CD4-positive, alpha-beta T cell (primary cell): ENCODE results near the gene NOTCH3. TPM values are rescaled to one million over a fixed set of nuclear protein-coding genes. Genes with fewer than 3 reads are reported as not detected.

Source experiments
- ATAC-seq: fragments of 200-7000 bp; cut with Tn5 transposase; one replicate; pipeline ENCODE4 v1.10.0; 2022; ENCODE audit warnings: mild to moderate bottlenecking; ENCODE audit not compliant: poor library complexity
- CTCF ChIA-PET: fragments of 350-600 bp; sonication (Branson Sonifier 250); formaldehyde crosslinking; loops from one replicate; lab custom pipeline; 2021; ENCODE audit warnings: antibody characterized with exemption, inconsistent platforms; lab: Charles Lee
- POLR2A ChIA-PET: fragments of 350-600 bp; sonication (Branson Sonifier 250); formaldehyde crosslinking; loops from one replicate; lab custom pipeline; 2021; ENCODE audit warnings: antibody characterized with exemption, inconsistent platforms; lab: Charles Lee
- DNase-seq, 14 experiments: peaks; one replicate each; pipeline ENCODE4 v3.0.0-alpha.2; 2013 to 2020; ENCODE audit warnings: mixed read lengths in 2 of 14
- H3K27ac ChIP-seq, 2 donors: one replicate each; pipeline versions ENCODE4 v1.5.1 to v1.7.0; 2013; ENCODE audit warnings: low read length in 2 of 2, low read depth in 1 of 2, mild to moderate bottlenecking in 1 of 2
- H3K27me3 ChIP-seq, 2 experiments: 1 replicate in 1 of 2; 2 replicates in 1 of 2; pipeline versions ENCODE4 v1.6.1 to v1.7.0; 2013; ENCODE audit warnings: low read length in 2 of 2, control low read depth in 1 of 2, mild to moderate bottlenecking in 1 of 2, moderate library complexity in 1 of 2; ENCODE audit not compliant: insufficient read depth in 2 of 2, control insufficient read depth in 1 of 2
- H3K36me3 ChIP-seq: one replicate; pipeline ENCODE4 v1.6.1; 2013; ENCODE audit warnings: low read length, control low read depth; ENCODE audit not compliant: insufficient read depth
- H3K4me1 ChIP-seq: one replicate; pipeline ENCODE4 v1.6.1; 2013; ENCODE audit warnings: low read length, control low read depth; ENCODE audit not compliant: insufficient read depth
- H3K4me3 ChIP-seq: one replicate; pipeline ENCODE4 v1.5.1; 2013; ENCODE audit warnings: mild to moderate bottlenecking, low read length, moderate library complexity
- H3K9me3 ChIP-seq, 2 experiments: 1 replicate in 1 of 2; 2 replicates in 1 of 2; pipeline versions ENCODE4 v1.6.1 to v1.7.0; 2013; ENCODE audit warnings: low read length in 2 of 2, mild to moderate bottlenecking in 2 of 2, control low read depth in 1 of 2, moderate library complexity in 1 of 2; ENCODE audit not compliant: control insufficient read depth in 1 of 2, insufficient read depth in 1 of 2
- H3K27ac Mint-ChIP-seq: one replicate; pipeline ENCODE4 v1.8.0; 2020; ENCODE audit warnings: mixed read lengths
- H3K27me3 Mint-ChIP-seq: one replicate; pipeline ENCODE4 v1.8.0; 2021; ENCODE audit warnings: mixed read lengths
- H3K36me3 Mint-ChIP-seq: one replicate; pipeline ENCODE4 v1.8.0; 2021; ENCODE audit warnings: low read depth, mixed read lengths
- H3K4me1 Mint-ChIP-seq: one replicate; pipeline ENCODE4 v1.8.0; 2021; ENCODE audit warnings: low read depth, mixed read lengths
- H3K4me3 Mint-ChIP-seq: one replicate; pipeline ENCODE4 v1.8.0; 2020; ENCODE audit warnings: mild to moderate bottlenecking, mixed read lengths
- H3K9me3 Mint-ChIP-seq: one replicate; pipeline ENCODE4 v1.8.0; 2020; ENCODE audit warnings: mixed read lengths
- CTCF ChIP-seq: fragments of 200-600 bp; IDR thresholded peaks from one replicate; pipeline ENCODE4 v1.8.0; 2022; ENCODE audit warnings: antibody characterized with exemption, mild to moderate bottlenecking
- intact Hi-C, 2 experiments: fragments of 100-400 bp; cut with DNase I in 1 of 2; cut with micrococcal nuclease in 1 of 2; formaldehyde crosslinking; loops; one replicate each; pipeline versions ENCODE4 v1.15.1 to v1.9.0; 2023 to 2025; cut with DNase I, micrococcal nuclease
- polyA plus RNA-seq, 2 donors: library from polyadenylated mRNA; unstranded; fragments of 120-200 nt; gene quantifications; one replicate each; pipeline ENCODE4 v1.2.1, GENCODE V29; 2013
- total RNA-seq, 174 experiments: library from RNA in 2 of 174; stranded (reverse) in 2 of 174; gene quantifications; one replicate each; pipeline ENCODE4 v1.2.3 and lab custom pipeline; 2021 to 2026

NOTCH3 gene
- not detected for total RNA-seq
- 0.03 TPM for polyA plus RNA-seq (2013, experiment 1 of 2)
- 2.6 TPM for polyA plus RNA-seq (2013, experiment 2 of 2)
- 0 to 1.7 (median 0.07) reads per million in 172 experiments for total RNA-seq (lab: John Stamatoyannopoulos, UW)

GRCh38 chr19:15200553-15201364 is at the start of gene NOTCH3:
Gene NOTCH3 (minus strand): TSS chr19:15200995. CDS start chr19:15200905, 90 bp downstream.
- ATAC-seq: peak; percentile 19
- CTCF ChIA-PET: no interaction called here
- peak within 1 kb of the TSS; percentile 29 for H3K4me3 ChIP-seq

DNA sequence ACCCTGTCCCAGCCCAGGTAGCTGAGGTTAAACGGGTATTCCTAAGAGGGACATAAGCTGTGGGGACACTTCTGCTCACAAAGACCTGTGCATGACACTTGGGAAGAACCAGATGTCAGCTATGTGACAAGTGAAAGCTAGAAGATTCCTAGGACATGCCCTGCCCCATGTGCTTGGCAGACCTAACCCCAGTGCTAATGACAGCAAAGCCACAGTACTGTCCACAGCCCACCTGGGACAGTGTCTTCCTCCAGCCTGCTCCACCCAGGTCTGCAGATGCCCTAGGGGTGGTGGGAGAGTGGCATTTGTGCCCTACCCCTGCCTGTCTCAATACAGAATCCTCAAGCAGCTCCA is 49.8 kb upstream of the NOTCH3 start:
- Mint-ChIP-seq H3K27ac (no peak overlapping the region), H3K4me3 (no peak overlapping the region), H3K9me3 (no peaks in the 10 kb centered on the region), H3K4me1 (no peaks in the 10 kb centered on the region), H3K36me3 (peaks cover 85% of the 10 kb centered on the region), H3K27me3 (no peaks in the 10 kb centered on the region)
- no peaks in the 10 kb centered on the region for H3K27me3 ChIP-seq
- ChIA-PET POLR2A (interaction anchor here (0.5 to 1.5 kb wide), 2 partner anchors 18 to 82 kb away, joined by 3 to 4 read pairs; partner anchors contain the start of gene EPHX3), CTCF (no interaction called here)
- no peaks in the 10 kb centered on the region for H3K9me3 ChIP-seq
- ATAC-seq: no peak
- no peak overlapping the region for H3K27ac ChIP-seq
- peaks cover 98% of the 10 kb centered on the region for H3K36me3 ChIP-seq
- TF ChIP-seq CTCF: no peak
- H3K4me3 ChIP-seq: no peak overlapping the region
- H3K4me1 ChIP-seq: no peaks in the 10 kb centered on the region
- no peak for DNase-seq
- intact Hi-C loops: no loop called here

More at GRCh38 chr19:15200553-15201364, at the start of gene NOTCH3:
- Mint-ChIP-seq H3K4me1 (peaks cover 23% of the 10 kb centered on the region), H3K9me3 (no peaks in the 10 kb centered on the region), H3K36me3 (no peaks in the 10 kb centered on the region), H3K27me3 (peaks cover 66% of the 10 kb centered on the region), H3K27ac (no peak within 1 kb of the TSS), H3K4me3 (peak within 1 kb of the TSS; percentile 66)
- peaks cover 11% of the 10 kb centered on the region for H3K4me1 ChIP-seq
- intact Hi-C loops: no loop called here
- peaks cover 43 to 51% of the 10 kb centered on the region in 2 experiments for H3K27me3 ChIP-seq
- H3K36me3 ChIP-seq: no peaks in the 10 kb centered on the region
- no peak for DNase-seq
- H3K27ac ChIP-seq: no peak within 1 kb of the TSS
- POLR2A ChIA-PET: interaction anchor here (0.6 kb wide), 1 partner anchor 1684 kb away, joined by 5 read pairs; no protein-coding TSS in a partner anchor
- TF ChIP-seq CTCF: no peak
- H3K9me3 ChIP-seq: peaks cover 0 to 10% of the 10 kb centered on the region in 2 experiments

DNA sequence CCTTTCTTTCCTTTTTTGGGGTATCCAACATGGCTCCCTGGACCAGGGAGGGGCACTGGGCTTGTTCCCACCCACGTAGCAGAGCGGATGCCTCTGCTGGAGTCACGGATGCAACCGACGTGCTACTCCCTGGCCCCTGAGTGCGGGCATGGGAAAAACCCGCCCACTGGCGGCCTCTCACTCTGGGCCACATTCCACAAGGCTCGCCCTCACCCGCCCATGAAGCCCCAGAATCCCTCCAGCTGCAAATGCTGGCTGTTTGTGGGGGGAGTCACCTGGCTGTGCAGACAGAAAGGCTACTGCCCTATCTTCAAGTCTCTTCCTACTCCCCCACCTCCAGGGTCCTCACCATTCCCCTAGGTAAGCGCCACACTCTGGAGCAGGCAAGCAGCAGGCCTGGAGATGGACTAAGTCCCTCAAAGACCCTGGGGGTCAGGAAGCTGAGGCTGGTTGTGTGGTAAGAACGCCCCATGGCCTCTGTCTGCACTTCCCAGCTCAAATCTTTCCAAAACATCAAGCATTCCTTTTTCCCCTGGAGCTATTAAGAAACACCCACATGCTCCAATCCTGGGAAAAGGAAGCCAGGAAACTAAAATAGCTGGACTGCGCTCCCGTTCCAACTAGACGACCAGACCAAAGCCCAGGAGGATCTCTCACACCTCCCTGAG is 49.3 kb upstream of the NOTCH3 start:
- Histone ChIP-seq H3K27me3 (no peaks in the 10 kb centered on the region), H3K9me3 (no peaks in the 10 kb centered on the region), H3K4me3 (no peak overlapping the region), H3K4me1 (no peaks in the 10 kb centered on the region), H3K36me3 (peaks cover 98% of the 10 kb centered on the region), H3K27ac (no peak overlapping the region)
- ChIA-PET CTCF (no interaction called here), POLR2A (interaction anchor here (0.5 to 1.5 kb wide), 2 partner anchors 18 to 83 kb away, joined by 3 to 4 read pairs; partner anchors contain the start of gene EPHX3)
- Mint-ChIP-seq H3K36me3 (peaks cover 85% of the 10 kb centered on the region), H3K4me3 (no peak overlapping the region), H3K9me3 (no peaks in the 10 kb centered on the region), H3K4me1 (no peaks in the 10 kb centered on the region), H3K27me3 (no peaks in the 10 kb centered on the region), H3K27ac (no peak overlapping the region)
- TF ChIP-seq CTCF: no peak
- no peak for ATAC-seq
- intact Hi-C loops: no loop called here
- no peak for DNase-seq
